HuH-7 (cell line): Measurements from ENCODE around the gene TUT4.

Experiments used
- DNase-seq: peaks from one replicate; pipeline ENCODE4 v3.0.0; 2011; ENCODE audit warnings: low spot score

Gene TUT4

GRCh38 chr1:52472384-52472783 is 80.5 kb downstream of the TUT4 start:
- DNase-seq, result no peak

- DNase-seq, result no peak
These were observed 83.8 kb downstream of the TUT4 start for GRCh38 chr1:52469108-52469507.

GRCh38 chr1:52463891-52464290 is 89.0 kb downstream of the TUT4 start:
- no peak for DNase-seq

- DNase-seq, result no peak
These were observed 91.1 kb downstream of the TUT4 start for GRCh38 chr1:52461821-52462220.

GRCh38 chr1:52460694-52461093 is 92.2 kb downstream of the TUT4 start:
- no peak for DNase-seq

- no peak for DNase-seq
These were observed 97.2 kb downstream of the TUT4 start for GRCh38 chr1:52455686-52456085.

GRCh38 chr1:52454779-52455178 is 98.1 kb downstream of the TUT4 start:
- no peak for DNase-seq

GRCh38 chr1:52454127-52454526 is 98.8 kb downstream of the TUT4 start:
- no peak for DNase-seq

- DNase-seq, result no peak
These were observed 108.4 kb downstream of the TUT4 start for GRCh38 chr1:52444463-52444862.

- no peak for DNase-seq
These were observed 112.9 kb downstream of the TUT4 start for GRCh38 chr1:52439976-52440375.

- no peak for DNase-seq
These were observed 116.1 kb downstream of the TUT4 start for GRCh38 chr1:52436817-52437216.

- DNase-seq, result no peak
These were observed 117.2 kb downstream of the TUT4 start for GRCh38 chr1:52435650-52436049.

GRCh38 chr1:52435211-52435610 is 117.7 kb downstream of the TUT4 start:
- no peak for DNase-seq

GRCh38 chr1:52432807-52433206 is 120.1 kb downstream of the TUT4 start:
- no peak for DNase-seq

- DNase-seq, result no peak
These were observed 125.7 kb downstream of the TUT4 start for GRCh38 chr1:52427152-52427551.

GRCh38 chr1:52426371-52426770 is 126.5 kb downstream of the TUT4 start:
- DNase-seq, result no peak

GRCh38 chr1:52424813-52425212 is 128.1 kb downstream of the TUT4 start:
- DNase-seq, result no peak

- no peak for DNase-seq
These were observed 128.7 kb downstream of the TUT4 start for GRCh38 chr1:52424231-52424636.

- DNase-seq, result no peak
These were observed 129.1 kb downstream of the TUT4 start for GRCh38 chr1:52423771-52424170.

- DNase-seq, result no peak
These were observed 129.8 kb downstream of the TUT4 start for GRCh38 chr1:52423055-52423454.

- no peak for DNase-seq
These were observed 132.2 kb downstream of the TUT4 start for GRCh38 chr1:52420713-52421112.

- no peak for DNase-seq
These were observed 136.1 kb downstream of the TUT4 start for GRCh38 chr1:52416811-52417210.

- DNase-seq, result no peak
These were observed 137.9 kb downstream of the TUT4 start for GRCh38 chr1:52414942-52415341.

GRCh38 chr1:52413410-52413989 is 139.4 kb downstream of the TUT4 start:
- no peak for DNase-seq

GRCh38 chr1:52404975-52405338 is 147.9 kb downstream of the TUT4 start:
- DNase-seq, result no peak
